Common myeloid progenitor, CD34-positive (primary cell): ENCODE measurements around the gene TMEM175.

Experiments
- CTCF ChIA-PET: fragments of 350-600 bp; sonication (Branson Sonifier 250); formaldehyde crosslinking; loops from one replicate; lab custom pipeline; 2021; ENCODE audit warnings: antibody characterized with exemption; lab: Charles Lee
- POLR2A ChIA-PET: fragments of 350-600 bp; sonication (Branson Sonifier 250); formaldehyde crosslinking; loops from one replicate; lab custom pipeline; 2021; ENCODE audit warnings: antibody characterized with exemption; lab: Charles Lee
- DNase-seq, 3 donors: peaks; one replicate each; pipeline versions ENCODE4 v3.0.0 to v3.0.0-alpha.2; 2013
- H3K27ac ChIP-seq, 2 experiments: 1 replicate in 1 of 2; 2 replicates in 1 of 2; pipeline ENCODE4 v1.7.0; 2013; ENCODE audit warnings: inconsistent platforms in 2 of 2, low read length in 2 of 2, mild to moderate bottlenecking in 2 of 2, low read depth in 1 of 2, moderate library complexity in 1 of 2; ENCODE audit not compliant: severe bottlenecking in 2 of 2, insufficient read depth in 1 of 2, poor library complexity in 1 of 2
- H3K27me3 ChIP-seq, 5 experiments: replicated peaks in 2 of 5; 1 replicate in 3 of 5; 2 replicates in 2 of 5; pipeline versions ENCODE4 v1.6.1 to v1.7.0; 2013; ENCODE audit warnings: low read length in 4 of 5, mild to moderate bottlenecking in 2 of 5, moderate library complexity in 2 of 5, inconsistent platforms in 1 of 5; ENCODE audit not compliant: insufficient read depth in 5 of 5, control insufficient read depth in 4 of 5
- H3K36me3 ChIP-seq, 4 experiments: 1 replicate in 2 of 4; 2 replicates in 2 of 4; pipeline versions ENCODE4 v1.6.1 to v1.7.0; 2013; ENCODE audit warnings: low read length in 3 of 4, control low read depth in 1 of 4, mild to moderate bottlenecking in 1 of 4; ENCODE audit not compliant: control insufficient read depth in 4 of 4, insufficient read depth in 4 of 4
- H3K4me1 ChIP-seq, 4 experiments: 1 replicate in 3 of 4; 2 replicates in 1 of 4; pipeline versions ENCODE4 v1.6.1 to v1.7.1; 2013; ENCODE audit warnings: low read length in 3 of 4, mild to moderate bottlenecking in 3 of 4, control low read depth in 1 of 4, inconsistent platforms in 1 of 4, moderate library complexity in 1 of 4; ENCODE audit not compliant: control insufficient read depth in 4 of 4, insufficient read depth in 4 of 4; ENCODE audit errors: control extremely low read depth in 1 of 4
- H3K4me3 ChIP-seq, 7 experiments: 1 replicate in 4 of 7; 2 replicates in 3 of 7; pipeline versions ENCODE4 v1.5.1 to v1.7.0; 2013; ENCODE audit warnings: mild to moderate bottlenecking in 7 of 7, low read length in 6 of 7, moderate library complexity in 6 of 7, inconsistent platforms in 2 of 7, low read depth in 2 of 7, control low read depth in 1 of 7; ENCODE audit not compliant: insufficient read depth in 4 of 7, control insufficient read depth in 1 of 7; ENCODE audit errors: extremely low read depth in 1 of 7
- H3K9me3 ChIP-seq, 5 experiments: 1 replicate in 4 of 5; 2 replicates in 1 of 5; pipeline versions ENCODE4 v1.6.1 to v1.7.1; 2013; ENCODE audit warnings: low read length in 4 of 5, mild to moderate bottlenecking in 2 of 5, inconsistent platforms in 1 of 5, low read depth in 1 of 5, moderate library complexity in 1 of 5; ENCODE audit not compliant: control insufficient read depth in 4 of 5, insufficient read depth in 2 of 5; ENCODE audit errors: control extremely low read depth in 1 of 5
- WGBS: methylation state at CpG from one replicate; pipeline ENCODE4 v1.1.5; 2013; ENCODE audit not compliant: insufficient coverage; 5-methylcytosine and 5-hydroxymethylcytosine counted together

The TMEM175 gene

DNA sequence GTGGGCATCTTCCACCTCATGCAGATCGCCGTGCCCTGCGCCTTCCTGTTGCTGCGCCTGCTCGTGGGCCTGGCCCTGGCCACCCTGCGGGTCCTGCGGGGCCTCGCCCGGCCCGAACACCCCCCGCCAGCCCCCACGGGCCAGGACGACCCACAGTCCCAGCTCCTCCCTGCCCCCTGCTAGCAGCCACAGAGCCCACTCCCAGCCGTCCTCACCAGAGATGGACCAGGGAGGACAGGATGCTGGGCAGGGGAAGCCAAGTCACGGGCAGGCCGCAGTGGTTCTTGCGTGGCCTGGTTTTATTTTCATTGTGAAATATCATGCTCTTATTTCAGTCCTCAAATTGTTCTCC, 26.0 kb downstream of the TMEM175 start:
- POLR2A ChIA-PET: no interaction called here
- 94% methylated on average over 11 of the region's 17 CpGs for whole genome bisulfite sequencing
- CTCF ChIA-PET: no interaction called here
- H3K4me1 ChIP-seq: no peaks in the 10 kb centered on the region
- H3K36me3 ChIP-seq: peaks cover 0 to 52% (median 22%) of the 10 kb centered on the region in 4 experiments
- H3K9me3 ChIP-seq: no peaks in the 10 kb centered on the region
- no peak overlapping the region for H3K27ac ChIP-seq
- H3K27me3 ChIP-seq: no peaks in the 10 kb centered on the region
- no peak for DNase-seq
- no peak overlapping the region for H3K4me3 ChIP-seq

DNA sequence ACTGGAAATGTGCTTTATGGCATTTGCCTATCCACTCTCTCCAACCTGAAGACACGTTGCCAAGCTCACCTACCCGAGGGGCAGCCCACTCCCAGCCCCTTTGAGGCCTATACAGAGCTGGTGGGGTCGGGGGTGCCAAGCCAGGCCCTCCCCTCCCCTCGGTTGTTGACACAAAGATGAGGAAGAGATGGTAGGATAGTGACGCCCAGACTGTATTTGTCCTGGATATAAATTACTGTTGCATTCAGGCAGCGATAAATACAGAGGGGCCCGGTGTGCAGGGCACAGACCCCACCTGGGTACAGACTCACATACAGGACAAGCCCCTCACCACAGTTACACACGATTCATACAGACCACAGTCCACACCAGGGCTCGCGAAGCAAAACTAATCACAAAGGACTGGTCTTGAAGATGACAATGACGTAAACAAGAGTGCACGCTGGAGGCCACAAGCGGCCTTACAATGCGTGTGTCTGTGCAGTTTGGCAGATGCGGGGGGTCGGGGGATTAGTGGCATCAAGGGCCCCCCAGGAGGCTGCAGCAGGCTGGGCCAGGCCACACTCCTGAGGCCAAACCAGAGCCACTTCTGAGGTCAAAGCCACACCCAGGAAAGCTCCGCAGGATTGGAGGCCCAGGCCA, 26.6 kb downstream of the TMEM175 start:
- POLR2A ChIA-PET: no interaction called here
- 97% methylated on average over 15 of the region's 17 CpGs for WGBS
- H3K9me3 ChIP-seq: no peaks in the 10 kb centered on the region
- CTCF ChIA-PET: no interaction called here
- H3K4me1 ChIP-seq: no peaks in the 10 kb centered on the region
- H3K27ac ChIP-seq: no peak overlapping the region
- no peak overlapping the region for H3K4me3 ChIP-seq
- H3K36me3 ChIP-seq: peaks cover 0 to 51% (median 24%) of the 10 kb centered on the region in 4 experiments
- no peaks in the 10 kb centered on the region for H3K27me3 ChIP-seq
- no peak for DNase-seq

DNA sequence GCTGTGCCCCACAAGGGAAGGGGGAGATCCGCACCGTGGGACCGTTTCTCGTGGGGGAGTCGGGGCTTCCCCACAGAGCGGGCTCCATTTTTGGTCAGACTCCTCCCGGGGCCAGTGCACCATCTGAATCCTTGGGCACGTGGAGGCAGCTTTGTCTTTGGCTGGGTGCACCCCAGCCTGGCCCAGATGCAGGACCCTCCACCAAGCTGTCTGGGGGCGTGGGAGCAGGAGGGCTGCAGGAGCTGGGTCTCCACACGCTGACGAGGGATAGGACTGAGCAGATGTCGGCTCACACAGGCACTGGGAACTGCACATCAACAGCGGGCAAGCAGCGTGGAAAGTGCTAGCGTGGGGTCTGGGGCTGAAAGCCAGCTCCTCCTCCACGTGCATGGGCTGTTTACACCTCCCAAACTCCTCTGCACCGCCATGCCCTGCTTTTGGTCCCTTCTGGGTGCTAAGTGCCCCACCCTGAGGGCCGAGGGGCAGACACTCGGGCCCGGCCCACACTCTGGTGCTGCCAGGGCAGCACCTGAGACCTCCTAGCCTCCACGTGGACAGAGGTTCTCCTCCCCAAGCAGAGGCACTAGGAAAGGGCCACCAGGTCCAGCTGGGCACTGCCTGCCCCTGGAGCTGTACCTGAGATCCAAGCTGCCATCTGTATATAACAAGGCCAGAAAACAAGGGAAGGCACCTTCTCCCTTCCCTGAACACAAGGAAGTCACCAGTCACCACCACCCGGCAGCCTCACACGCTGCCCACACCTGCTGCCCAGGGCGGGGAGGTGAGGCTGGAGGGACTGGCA, 27.3 kb downstream of the TMEM175 start:
- no peak overlapping the region for H3K4me3 ChIP-seq
- no peaks in the 10 kb centered on the region for H3K9me3 ChIP-seq
- POLR2A ChIA-PET: no interaction called here
- no peak overlapping the region for H3K27ac ChIP-seq
- 95% methylated on average over 21 of the region's 24 CpGs for WGBS
- H3K4me1 ChIP-seq: no peaks in the 10 kb centered on the region
- CTCF ChIA-PET: interaction anchor here (1.5 kb wide), 1 partner anchor 21 kb away, joined by 3 read pairs; no protein-coding TSS in a partner anchor
- no peaks in the 10 kb centered on the region for H3K27me3 ChIP-seq
- H3K36me3 ChIP-seq: peaks cover 0 to 48% (median 26%) of the 10 kb centered on the region in 4 experiments
- DNase-seq: no peak

DNA sequence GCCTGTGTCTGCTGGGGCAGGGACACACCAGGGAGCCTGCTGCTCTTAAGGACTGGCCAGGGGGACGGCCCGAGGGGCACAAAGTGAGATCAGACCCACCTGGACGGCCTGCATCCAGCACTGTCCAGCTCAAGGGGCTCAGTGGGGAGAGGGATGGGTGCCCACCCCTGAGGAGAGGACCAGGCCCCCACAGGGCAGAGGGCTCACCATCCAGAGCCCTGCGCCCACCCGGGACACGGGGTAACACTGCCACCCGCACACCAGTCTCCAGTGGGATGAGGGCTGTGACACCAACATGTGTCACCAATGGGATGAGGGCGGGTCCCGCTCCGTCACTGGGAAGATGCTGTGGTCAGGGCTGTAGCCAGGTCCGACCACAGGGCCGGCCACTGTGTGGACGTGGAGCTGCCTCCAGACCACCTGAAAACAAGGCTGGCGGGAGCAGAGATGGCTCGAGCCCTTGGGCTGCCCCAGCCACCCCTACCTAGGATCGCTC, 27.9 kb downstream of the TMEM175 start:
- Histone ChIP-seq H3K27ac (no peak overlapping the region), H3K4me3 (no peak overlapping the region), H3K27me3 (no peaks in the 10 kb centered on the region), H3K36me3 (peaks cover 0 to 44% (median 29%) of the 10 kb centered on the region in 4 experiments), H3K9me3 (no peaks in the 10 kb centered on the region), H3K4me1 (no peaks in the 10 kb centered on the region)
- no peak for DNase-seq
- ChIA-PET CTCF (interaction anchor here (1.5 kb wide), 1 partner anchor 22 kb away, joined by 3 read pairs; no protein-coding TSS in a partner anchor), POLR2A (no interaction called here)
- WGBS: 86% methylated on average over 16 of the region's 16 CpGs

DNA sequence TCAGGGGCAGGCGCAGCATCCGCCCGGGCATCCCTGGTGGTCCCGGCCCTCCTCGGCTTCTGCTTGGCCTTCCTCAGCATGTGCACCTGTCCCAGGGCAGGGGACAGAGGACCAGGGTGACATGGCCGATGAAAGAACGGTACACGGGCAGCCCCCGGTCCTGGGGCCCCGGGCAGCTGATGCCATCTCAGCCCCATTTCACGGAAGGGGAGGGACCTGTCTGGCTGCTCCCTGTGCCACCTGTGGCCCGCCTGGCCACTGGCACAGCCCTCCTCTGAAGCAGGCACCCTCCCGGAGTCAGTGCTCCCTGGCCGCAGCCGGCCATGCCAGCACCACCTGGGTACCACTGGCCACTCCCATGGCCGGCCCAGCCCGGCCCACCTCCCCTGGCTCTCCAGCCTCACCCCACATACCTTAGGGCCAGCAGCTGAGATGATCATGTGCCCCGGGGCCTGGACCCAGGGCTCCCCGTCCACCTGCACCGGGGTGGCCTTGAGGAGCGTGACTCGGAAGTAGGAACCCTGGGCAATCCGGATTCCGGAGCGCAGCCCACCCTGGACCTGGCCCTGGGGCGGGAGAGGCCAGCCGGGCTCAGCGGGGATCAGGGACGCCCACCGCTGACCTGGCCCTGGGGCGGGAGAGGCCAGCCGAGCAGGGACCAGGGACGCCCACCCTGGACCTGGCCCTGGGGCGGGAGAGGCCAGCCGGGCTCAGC, 28.5 kb downstream of the TMEM175 start:
- no peak for DNase-seq
- no peak overlapping the region for H3K27ac ChIP-seq
- ChIA-PET CTCF (interaction anchor here (1.5 kb wide), 1 partner anchor 22 kb away, joined by 3 read pairs; no protein-coding TSS in a partner anchor), POLR2A (no interaction called here)
- no peak overlapping the region for H3K4me3 ChIP-seq
- no peaks in the 10 kb centered on the region for H3K27me3 ChIP-seq
- 97% methylated on average over 31 of the region's 35 CpGs for WGBS
- H3K9me3 ChIP-seq: no peaks in the 10 kb centered on the region
- peaks cover 0 to 46% (median 29%) of the 10 kb centered on the region in 4 experiments for H3K36me3 ChIP-seq
- H3K4me1 ChIP-seq: no peaks in the 10 kb centered on the region

DNA sequence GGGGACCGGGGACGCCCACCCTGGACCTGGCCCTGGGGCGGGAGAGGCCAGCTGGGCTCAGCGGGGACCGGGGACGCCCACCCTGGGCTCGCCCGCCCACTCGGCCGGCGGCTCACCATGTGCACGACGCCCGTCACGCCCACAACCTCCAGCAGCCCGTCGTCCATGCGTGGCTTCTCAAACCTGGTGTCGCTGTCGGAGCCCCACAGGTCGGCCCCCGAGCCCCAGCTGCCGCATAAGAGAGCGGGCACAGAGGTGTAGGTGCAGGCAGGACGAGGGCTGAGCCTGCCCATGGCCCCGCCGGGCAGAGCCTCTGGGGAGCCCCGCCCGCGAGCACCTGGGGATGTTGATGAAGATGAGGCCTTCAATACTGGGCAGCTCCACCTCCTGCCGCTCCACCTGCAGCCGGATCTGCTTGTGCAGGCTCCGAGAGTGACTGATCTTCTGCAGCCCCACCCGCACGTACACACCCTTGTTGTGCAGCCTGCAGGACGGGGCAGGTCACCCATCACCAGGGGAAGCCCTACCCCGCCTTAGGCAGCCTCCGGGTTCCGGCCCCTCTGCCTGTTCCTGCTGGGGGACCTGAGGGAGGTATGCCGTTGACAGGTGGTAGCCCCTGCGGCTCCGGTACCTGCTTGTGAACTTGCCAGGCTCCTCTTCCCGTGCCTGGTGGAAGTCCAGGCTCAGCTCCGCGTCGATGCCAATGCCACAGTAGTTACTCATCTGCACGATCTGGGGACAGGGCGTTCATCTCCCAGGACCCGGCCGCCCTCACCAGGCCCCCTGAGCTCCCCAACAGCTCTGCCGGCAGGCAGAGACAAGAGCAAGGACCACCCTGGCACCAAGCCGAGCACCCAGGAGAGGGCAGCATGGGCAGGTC, 29.3 kb downstream of the TMEM175 start:
- WGBS: 98% methylated on average over 43 of the region's 52 CpGs
- H3K9me3 ChIP-seq: no peaks in the 10 kb centered on the region
- no peaks in the 10 kb centered on the region for H3K4me1 ChIP-seq
- H3K4me3 ChIP-seq: no peak overlapping the region
- H3K36me3 ChIP-seq: peaks cover 0 to 52% (median 32%) of the 10 kb centered on the region in 4 experiments
- POLR2A ChIA-PET: no interaction called here
- no peak overlapping the region for H3K27ac ChIP-seq
- DNase-seq: no peak
- H3K27me3 ChIP-seq: no peaks in the 10 kb centered on the region
- CTCF ChIA-PET: no interaction called here
